ENCODE measurements around the gene ADGRG7.

The ADGRG7 gene

GRCh38 chr3:100591411-100591810, 18.0 kb upstream of the ADGRG7 start:
- Histone ChIP-seq H3K4me1 (ENCODE audit: control insufficient read depth, insufficient read depth, low read length, poor library complexity, severe bottlenecking) (no peaks in the 10 kb centered on the region), H3K27me3 (replicated peaks; ENCODE audit: control insufficient read depth, insufficient read depth, low read length, poor library complexity, severe bottlenecking) (no peaks in the 10 kb centered on the region), H3K4me3 (ENCODE audit: insufficient read depth, low read depth, low read length, poor library complexity, severe bottlenecking) (no peak overlapping the region), H3K27ac (ENCODE audit: insufficient read depth, low read length, poor library complexity, severe bottlenecking) (no peak overlapping the region), H3K36me3 (ENCODE audit: control insufficient read depth, insufficient read depth, low read length) (no peaks in the 10 kb centered on the region), H3K9me3 (ENCODE audit: control insufficient read depth, low read length) (no peaks in the 10 kb centered on the region)
- no peak for DNase-seq

- no peaks in the 10 kb centered on the region for H3K36me3 ChIP-seq (ENCODE audit: control insufficient read depth, insufficient read depth, low read length)
- H3K4me1 ChIP-seq (ENCODE audit: control insufficient read depth, insufficient read depth, low read length, poor library complexity, severe bottlenecking): peaks cover 3% of the 10 kb centered on the region
- H3K4me3 ChIP-seq (ENCODE audit: insufficient read depth, low read depth, low read length, poor library complexity, severe bottlenecking): no peak overlapping the region
- no peak for DNase-seq
- no peak overlapping the region for H3K27ac ChIP-seq (ENCODE audit: insufficient read depth, low read length, poor library complexity, severe bottlenecking)
- H3K27me3 ChIP-seq (replicated peaks; ENCODE audit: control insufficient read depth, insufficient read depth, low read length, poor library complexity, severe bottlenecking): no peaks in the 10 kb centered on the region
- H3K9me3 ChIP-seq (ENCODE audit: control insufficient read depth, low read length): no peaks in the 10 kb centered on the region
Measured at GRCh38 chr3:100600181-100601042, 9.0 kb upstream of the ADGRG7 start.

- peak overlapping the region; percentile 18 for H3K4me3 ChIP-seq (ENCODE audit: insufficient read depth, low read depth, low read length, poor library complexity, severe bottlenecking)
- no peaks in the 10 kb centered on the region for H3K27me3 ChIP-seq (replicated peaks; ENCODE audit: control insufficient read depth, insufficient read depth, low read length, poor library complexity, severe bottlenecking)
- no peak overlapping the region for H3K27ac ChIP-seq (ENCODE audit: insufficient read depth, low read length, poor library complexity, severe bottlenecking)
- H3K9me3 ChIP-seq (ENCODE audit: control insufficient read depth, low read length): no peaks in the 10 kb centered on the region
- H3K36me3 ChIP-seq (ENCODE audit: control insufficient read depth, insufficient read depth, low read length): no peaks in the 10 kb centered on the region
- H3K4me1 ChIP-seq (ENCODE audit: control insufficient read depth, insufficient read depth, low read length, poor library complexity, severe bottlenecking): peaks cover 3% of the 10 kb centered on the region
- DNase-seq: no peak
Measured at GRCh38 chr3:100602506-100603444, 6.6 kb upstream of the ADGRG7 start.

- Histone ChIP-seq H3K4me3 (ENCODE audit: insufficient read depth, low read depth, low read length, poor library complexity, severe bottlenecking) (peak overlapping the region; percentile 18), H3K9me3 (ENCODE audit: control insufficient read depth, low read length) (no peaks in the 10 kb centered on the region), H3K27ac (ENCODE audit: insufficient read depth, low read length, poor library complexity, severe bottlenecking) (no peak overlapping the region), H3K36me3 (ENCODE audit: control insufficient read depth, insufficient read depth, low read length) (no peaks in the 10 kb centered on the region), H3K27me3 (replicated peaks; ENCODE audit: control insufficient read depth, insufficient read depth, low read length, poor library complexity, severe bottlenecking) (no peaks in the 10 kb centered on the region), H3K4me1 (ENCODE audit: control insufficient read depth, insufficient read depth, low read length, poor library complexity, severe bottlenecking) (peaks cover 3% of the 10 kb centered on the region)
- no peak for DNase-seq
Measured at GRCh38 chr3:100603469-100603868, 5.9 kb upstream of the ADGRG7 start.

GRCh38 chr3:100605358-100605757, 4.0 kb upstream of the ADGRG7 start:
- H3K4me3 ChIP-seq (ENCODE audit: insufficient read depth, low read depth, low read length, poor library complexity, severe bottlenecking): no peak overlapping the region
- peaks cover 3% of the 10 kb centered on the region for H3K4me1 ChIP-seq (ENCODE audit: control insufficient read depth, insufficient read depth, low read length, poor library complexity, severe bottlenecking)
- H3K27me3 ChIP-seq (replicated peaks; ENCODE audit: control insufficient read depth, insufficient read depth, low read length, poor library complexity, severe bottlenecking): no peaks in the 10 kb centered on the region
- H3K27ac ChIP-seq (ENCODE audit: insufficient read depth, low read length, poor library complexity, severe bottlenecking): no peak overlapping the region
- no peaks in the 10 kb centered on the region for H3K9me3 ChIP-seq (ENCODE audit: control insufficient read depth, low read length)
- no peaks in the 10 kb centered on the region for H3K36me3 ChIP-seq (ENCODE audit: control insufficient read depth, insufficient read depth, low read length)
- no peak for DNase-seq

GRCh38 chr3:100606894-100607512, 2.4 kb upstream of the ADGRG7 start:
- Histone ChIP-seq H3K27ac (ENCODE audit: insufficient read depth, low read length, poor library complexity, severe bottlenecking) (no peak overlapping the region), H3K4me3 (ENCODE audit: insufficient read depth, low read depth, low read length, poor library complexity, severe bottlenecking) (no peak overlapping the region), H3K9me3 (ENCODE audit: control insufficient read depth, low read length) (no peaks in the 10 kb centered on the region), H3K36me3 (ENCODE audit: control insufficient read depth, insufficient read depth, low read length) (no peaks in the 10 kb centered on the region), H3K4me1 (ENCODE audit: control insufficient read depth, insufficient read depth, low read length, poor library complexity, severe bottlenecking) (peaks cover 3% of the 10 kb centered on the region), H3K27me3 (replicated peaks; ENCODE audit: control insufficient read depth, insufficient read depth, low read length, poor library complexity, severe bottlenecking) (no peaks in the 10 kb centered on the region)
- DNase-seq: no peak

- Histone ChIP-seq H3K9me3 (ENCODE audit: control insufficient read depth, low read length) (no peaks in the 10 kb centered on the region), H3K27me3 (replicated peaks; ENCODE audit: control insufficient read depth, insufficient read depth, low read length, poor library complexity, severe bottlenecking) (no peaks in the 10 kb centered on the region), H3K36me3 (ENCODE audit: control insufficient read depth, insufficient read depth, low read length) (no peaks in the 10 kb centered on the region), H3K27ac (ENCODE audit: insufficient read depth, low read length, poor library complexity, severe bottlenecking) (no peak overlapping the region), H3K4me3 (ENCODE audit: insufficient read depth, low read depth, low read length, poor library complexity, severe bottlenecking) (no peak overlapping the region), H3K4me1 (ENCODE audit: control insufficient read depth, insufficient read depth, low read length, poor library complexity, severe bottlenecking) (no peaks in the 10 kb centered on the region)
- DNase-seq: no peak
Measured at GRCh38 chr3:100609963-100610362, 562 bp downstream of the ADGRG7 start.

- Histone ChIP-seq H3K36me3 (ENCODE audit: control insufficient read depth, insufficient read depth, low read length) (no peaks in the 10 kb centered on the region), H3K27me3 (replicated peaks; ENCODE audit: control insufficient read depth, insufficient read depth, low read length, poor library complexity, severe bottlenecking) (no peaks in the 10 kb centered on the region), H3K4me3 (ENCODE audit: insufficient read depth, low read depth, low read length, poor library complexity, severe bottlenecking) (no peak overlapping the region), H3K9me3 (ENCODE audit: control insufficient read depth, low read length) (no peaks in the 10 kb centered on the region), H3K4me1 (ENCODE audit: control insufficient read depth, insufficient read depth, low read length, poor library complexity, severe bottlenecking) (no peaks in the 10 kb centered on the region), H3K27ac (ENCODE audit: insufficient read depth, low read length, poor library complexity, severe bottlenecking) (no peak overlapping the region)
- no peak for DNase-seq
Measured at GRCh38 chr3:100611221-100611620, 1.8 kb downstream of the ADGRG7 start.

GRCh38 chr3:100613721-100614390, 4.5 kb downstream of the ADGRG7 start:
- DNase-seq: no peak
- no peaks in the 10 kb centered on the region for H3K9me3 ChIP-seq (ENCODE audit: control insufficient read depth, low read length)
- H3K4me3 ChIP-seq (ENCODE audit: insufficient read depth, low read depth, low read length, poor library complexity, severe bottlenecking): no peak overlapping the region
- no peaks in the 10 kb centered on the region for H3K27me3 ChIP-seq (replicated peaks; ENCODE audit: control insufficient read depth, insufficient read depth, low read length, poor library complexity, severe bottlenecking)
- no peaks in the 10 kb centered on the region for H3K4me1 ChIP-seq (ENCODE audit: control insufficient read depth, insufficient read depth, low read length, poor library complexity, severe bottlenecking)
- no peak overlapping the region for H3K27ac ChIP-seq (ENCODE audit: insufficient read depth, low read length, poor library complexity, severe bottlenecking)
- H3K36me3 ChIP-seq (ENCODE audit: control insufficient read depth, insufficient read depth, low read length): no peaks in the 10 kb centered on the region

Data from effector memory CD4-positive, alpha-beta T cell (primary cell).